HTERT RPE-1 (cell line): ENCODE measurements around the gene FBRS.

Experiments used
- in situ Hi-C: fragments of 300-500 bp; cut with MboI; formaldehyde crosslinking; loops from 4 replicates; pipeline ENCODE4 v1.14.3; 2020; ENCODE audit warnings: low sequenced_read_pairs

The FBRS gene

GRCh38 chr16:30657866-30658730 lies at the start of gene FBRS:
Gene FBRS, plus strand, starts transcription at chr16:30658431. Its CDS starts 1,088 bp downstream, at chr16:30659519.
- in situ Hi-C loops: no loop called here

- in situ Hi-C loops: no loop called here
These were observed 49.0 kb upstream of the FBRS start for GRCh38 chr16:30609002-30609925.

- in situ Hi-C loops: no loop called here
These were observed 48.0 kb upstream of the FBRS start, which contains the start of gene ZNF689 for GRCh38 chr16:30609926-30610839. Gene ZNF689, minus strand, starts transcription at chr16:30610389. Its CDS starts 348 bp downstream, at chr16:30610041.

- in situ Hi-C loops: no loop called here
These were observed 42.7 kb upstream of the FBRS start for GRCh38 chr16:30615358-30616091.

DNA sequence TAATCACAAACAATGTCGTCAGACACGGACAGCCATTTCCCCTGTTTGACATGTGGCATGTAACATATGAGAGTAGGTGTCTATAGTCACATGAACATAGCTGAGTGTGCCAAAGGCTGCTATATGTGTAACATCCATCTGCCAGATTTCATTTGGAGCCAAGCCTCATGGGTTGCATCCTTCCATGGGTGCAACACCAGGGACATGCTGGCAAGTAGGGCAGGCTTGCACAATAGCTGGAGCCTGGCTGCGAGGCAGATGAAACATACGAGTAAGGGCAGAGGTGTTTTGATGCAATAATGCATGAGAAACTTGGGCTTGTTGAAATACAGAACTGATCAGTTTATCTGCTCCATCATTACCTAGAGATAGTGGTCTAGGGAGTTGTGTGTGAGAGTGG lies 39.0 kb upstream of the FBRS start:
- in situ Hi-C loops: no loop called here

GRCh38 chr16:30619638-30620037 lies 38.6 kb upstream of the FBRS start:
- in situ Hi-C loops: no loop called here

GRCh38 chr16:30620169-30620568 lies 38.1 kb upstream of the FBRS start:
- in situ Hi-C loops: no loop called here

DNA sequence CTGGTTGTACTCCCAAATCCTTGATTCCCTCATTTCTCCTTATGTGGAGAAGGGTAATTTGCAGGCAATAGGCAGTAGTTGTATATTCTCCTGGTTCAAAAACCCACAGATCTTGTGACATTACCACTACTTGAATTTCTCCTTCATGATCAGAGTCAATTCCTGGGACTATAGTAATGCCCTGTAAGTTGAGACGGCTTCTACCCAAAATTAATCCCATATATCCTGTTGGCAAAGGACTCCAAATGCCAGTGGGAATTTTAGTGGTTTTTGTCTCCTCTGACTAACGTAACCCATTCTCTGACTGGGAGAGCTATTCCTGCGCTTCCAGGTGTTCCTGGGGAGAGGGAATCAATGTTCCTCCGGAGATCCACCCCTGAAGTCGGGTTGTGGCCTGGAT lies 36.5 kb upstream of the FBRS start:
- in situ Hi-C loops: no loop called here

- in situ Hi-C loops: no loop called here
These were observed 35.7 kb upstream of the FBRS start for GRCh38 chr16:30622455-30623032.

GRCh38 chr16:30623536-30624283 lies 34.5 kb upstream of the FBRS start:
- in situ Hi-C loops: no loop called here

DNA sequence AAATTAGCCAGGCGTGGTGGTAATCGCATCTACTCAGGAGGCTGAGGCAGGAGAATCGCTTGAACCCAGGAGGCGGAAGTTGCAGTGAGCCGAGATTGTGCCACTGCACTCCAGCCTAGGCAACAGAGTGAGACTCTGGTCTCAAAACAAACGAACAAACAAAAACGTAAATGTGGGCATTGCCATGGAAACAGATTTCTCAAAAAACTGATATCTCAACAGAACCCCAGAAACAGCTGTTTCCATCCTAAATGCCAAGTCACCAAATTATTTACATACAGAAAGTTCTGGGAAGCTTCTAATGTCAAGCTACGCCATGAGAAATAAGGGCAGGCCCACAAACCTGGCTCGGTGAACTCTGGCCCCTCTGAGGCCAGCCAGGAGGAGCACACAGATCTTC lies 32.0 kb upstream of the FBRS start:
- in situ Hi-C loops: loop anchor here (25.0 kb wide), 1 partner anchor 189 kb away; the partner anchor contains the start of genes DCTPP1 and SEPHS2

DNA sequence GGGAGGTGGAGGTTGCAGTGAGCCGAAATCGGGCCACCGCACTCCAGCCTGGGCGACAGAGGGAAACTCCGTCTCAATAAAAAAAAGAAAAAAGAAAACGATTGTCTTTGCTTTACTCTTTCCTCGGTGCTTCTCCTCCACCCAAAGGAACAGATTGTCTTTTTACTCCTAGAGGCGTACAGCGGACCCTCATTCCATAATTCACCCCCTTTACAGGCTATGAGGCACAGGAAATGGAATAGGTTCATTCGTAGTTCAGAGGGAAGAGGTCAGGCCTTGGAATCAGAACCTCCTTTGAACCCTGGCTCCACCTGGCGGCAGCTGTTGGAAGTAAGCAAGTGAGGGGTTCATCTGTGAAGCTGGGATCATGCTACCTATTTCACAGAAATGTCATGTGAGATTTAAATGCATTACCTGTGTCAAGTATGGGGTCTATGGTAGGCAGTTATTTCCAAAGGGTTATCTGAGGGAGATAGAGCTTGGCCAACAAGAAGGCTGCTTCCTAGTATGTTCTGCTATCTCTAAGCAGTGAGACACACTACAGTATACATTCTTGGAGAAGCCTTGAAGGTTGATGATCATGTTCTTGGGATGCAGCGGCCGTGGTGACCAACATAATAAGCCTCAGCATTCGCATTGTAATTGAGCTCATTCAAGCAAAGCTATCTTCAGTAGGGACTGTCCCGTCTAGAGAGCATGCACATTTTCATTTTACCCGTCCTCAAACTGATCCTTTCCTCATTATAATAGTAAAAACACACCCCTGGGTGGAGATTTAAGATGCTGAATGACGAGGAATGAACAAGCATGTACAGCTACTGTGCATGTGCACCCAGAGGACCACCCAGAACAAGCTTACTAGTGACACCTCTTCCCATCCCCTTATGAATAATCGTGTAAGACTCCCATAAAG lies 29.3 kb upstream of the FBRS start:
- in situ Hi-C loops: loop anchor here (25.0 kb wide), 1 partner anchor 192 kb away; the partner anchor contains the start of genes DCTPP1 and SEPHS2

GRCh38 chr16:30632454-30632853 lies 25.8 kb upstream of the FBRS start:
- in situ Hi-C loops: loop anchor here (25.0 kb wide), 1 partner anchor 195 kb away; the partner anchor contains the start of genes DCTPP1 and SEPHS2

- in situ Hi-C loops: loop anchor here (25.0 kb wide), 1 partner anchor 196 kb away; the partner anchor contains the start of genes DCTPP1 and SEPHS2
These were observed 24.7 kb upstream of the FBRS start for GRCh38 chr16:30633526-30633925.

- in situ Hi-C loops: loop anchor here (25.0 kb wide), 1 partner anchor 199 kb away; the partner anchor contains the start of genes DCTPP1 and SEPHS2
These were observed 21.6 kb upstream of the FBRS start for GRCh38 chr16:30636599-30636998.

DNA sequence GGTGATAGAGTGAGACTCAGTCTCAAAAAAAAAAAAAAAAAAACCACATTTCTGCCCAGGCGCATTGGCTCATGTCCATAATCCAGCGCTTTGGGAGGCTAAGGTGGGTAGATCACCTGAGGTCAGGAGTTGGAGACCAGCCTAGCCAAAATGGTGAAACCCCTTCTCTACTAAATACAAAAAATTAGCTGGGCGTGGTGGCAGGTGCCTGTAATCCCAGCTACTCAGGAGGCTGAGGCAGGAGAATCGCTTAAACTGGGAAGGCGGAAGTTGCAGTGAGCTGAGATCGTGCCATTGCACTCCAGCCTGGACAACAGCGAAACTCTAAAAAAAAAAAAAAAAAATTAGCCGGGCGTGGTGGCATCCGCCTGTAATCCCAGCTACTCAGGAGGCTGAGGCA lies 21.1 kb upstream of the FBRS start:
- in situ Hi-C loops: loop anchor here (25.0 kb wide), 1 partner anchor 200 kb away; the partner anchor contains the start of genes DCTPP1 and SEPHS2

DNA sequence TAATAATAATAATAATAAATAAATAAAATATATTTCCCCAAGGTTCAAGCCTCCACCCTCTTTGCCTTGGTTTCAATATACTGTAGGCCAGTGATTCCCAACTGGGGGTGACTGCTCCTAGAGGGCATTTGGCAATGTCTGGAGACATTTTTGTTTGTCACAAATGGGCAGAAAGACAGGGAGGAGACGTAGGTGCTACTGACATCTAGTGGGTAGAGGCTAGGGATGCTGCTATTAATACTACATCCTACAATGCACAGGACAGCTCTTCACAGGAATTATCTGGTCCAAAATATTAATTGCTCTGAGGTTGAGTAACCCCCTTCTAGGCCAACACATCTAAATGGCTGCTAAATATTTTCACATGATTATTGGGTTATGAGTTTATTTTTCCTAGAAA lies 20.3 kb upstream of the FBRS start:
- in situ Hi-C loops: loop anchor here (25.0 kb wide), 1 partner anchor 201 kb away; the partner anchor contains the start of genes DCTPP1 and SEPHS2
